ENCODE data around the gene LINGO3.

The LINGO3 gene

DNA sequence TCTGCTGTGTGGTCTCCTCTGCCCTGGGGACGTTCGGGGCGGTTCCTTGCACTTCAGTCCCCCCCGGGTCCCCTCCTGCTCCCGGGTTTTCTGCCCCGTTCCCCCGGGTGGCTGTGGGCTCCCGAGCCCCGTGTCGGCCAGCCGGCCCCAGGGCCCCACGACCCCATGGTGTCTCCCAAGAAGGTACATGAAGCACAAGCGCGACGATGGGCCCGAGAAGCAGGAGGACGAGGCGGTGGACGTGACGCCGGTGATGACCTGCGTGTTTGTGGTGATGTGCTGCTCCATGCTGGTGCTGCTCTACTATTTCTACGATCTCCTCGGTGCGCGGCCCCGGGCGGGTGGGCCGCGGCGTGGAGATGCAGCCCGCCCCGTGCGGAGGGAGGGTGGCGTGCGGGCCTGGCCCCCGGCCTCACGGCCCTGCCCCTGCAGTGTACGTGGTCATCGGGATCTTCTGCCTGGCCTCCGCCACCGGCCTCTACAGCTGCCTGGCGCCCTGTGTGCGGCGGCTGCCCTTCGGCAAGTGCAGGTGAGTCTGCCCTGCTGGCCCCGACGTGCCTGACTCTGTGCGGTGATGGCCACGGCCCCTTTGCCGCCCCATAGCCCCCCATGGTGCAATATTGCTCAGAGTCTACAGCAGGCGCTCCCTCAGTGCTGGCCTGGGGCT, 31.8 kb upstream of the LINGO3 start:
- DNase-seq, result no peak

DNA sequence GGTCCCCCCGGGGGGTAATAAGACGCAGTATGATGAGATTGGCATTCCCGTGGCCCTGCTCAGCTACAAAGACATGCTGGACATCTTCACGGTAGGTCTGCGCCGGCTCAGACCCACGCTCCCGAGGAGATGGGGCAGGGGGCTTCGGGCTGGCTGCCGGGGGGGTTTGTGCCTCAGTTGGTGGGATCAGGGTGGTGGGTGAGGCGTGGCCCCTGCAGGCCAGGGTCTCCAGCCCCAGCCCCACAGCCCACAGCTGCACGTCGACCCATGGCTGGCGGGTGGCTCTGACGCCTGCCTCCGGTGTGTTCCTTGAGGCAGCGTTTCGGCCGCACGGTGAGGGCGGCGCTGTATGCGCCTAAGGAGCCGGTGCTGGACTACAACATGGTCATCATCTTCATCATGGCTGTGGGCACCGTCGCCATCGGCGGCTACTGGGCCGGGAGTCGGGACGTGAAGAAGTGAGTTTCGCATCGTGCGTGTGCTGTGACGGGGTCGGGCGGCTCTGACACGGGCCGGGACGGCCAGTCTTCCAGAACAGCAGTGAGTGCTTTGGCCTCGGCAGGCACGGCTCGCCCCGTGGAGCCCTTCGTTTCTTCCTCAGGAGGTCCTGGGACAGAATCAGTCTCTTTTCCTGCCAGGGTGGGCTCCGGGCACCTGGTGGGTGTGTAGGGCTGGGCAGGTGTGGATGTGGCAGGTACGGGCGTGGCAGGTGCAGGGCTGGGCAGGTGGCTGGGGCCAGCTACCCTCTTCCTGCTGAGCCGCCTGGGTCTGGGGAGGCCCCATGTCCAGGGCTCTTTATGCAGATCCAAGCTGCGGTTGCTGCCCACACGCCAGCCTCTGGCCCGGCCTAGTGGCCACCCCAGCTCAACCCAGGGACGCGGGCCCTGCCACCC, 31.0 kb upstream of the LINGO3 start:
- no peak for DNase-seq

DNA sequence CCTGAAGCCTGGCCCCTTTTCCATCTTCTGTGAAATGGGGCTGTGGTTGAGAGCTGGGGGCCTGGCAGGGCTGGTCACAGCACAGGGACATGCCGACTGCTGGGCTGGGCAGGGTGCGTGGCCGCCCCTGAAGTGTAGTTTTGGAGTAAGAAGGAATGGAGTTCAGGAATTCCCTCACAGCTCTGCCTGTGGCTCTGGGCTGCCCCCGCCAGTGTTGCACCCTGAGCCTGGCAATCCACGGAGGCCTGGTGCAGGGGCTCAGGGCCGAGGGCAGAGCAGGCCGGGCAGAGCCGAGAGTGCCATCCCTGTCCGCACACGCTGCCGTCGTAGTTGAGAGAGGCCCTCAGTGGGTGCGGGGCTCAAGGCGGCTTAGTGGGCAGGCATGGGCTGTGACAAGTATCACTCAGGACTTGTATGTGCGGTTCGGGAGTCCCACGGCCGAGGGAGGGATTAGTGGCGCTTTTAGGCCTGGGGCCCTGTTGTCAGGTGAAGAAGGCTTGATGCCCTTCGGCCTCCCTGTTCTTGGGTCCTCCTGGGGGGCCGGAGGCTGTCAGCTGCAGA, 30.2 kb upstream of the LINGO3 start:
- no peak for DNase-seq

GRCh38 chr19:2337329-2337707, 29.4 kb upstream of the LINGO3 start:
- no peak for DNase-seq

GRCh38 chr19:2336528-2337328, 28.8 kb upstream of the LINGO3 start:
- DNase-seq, result no peak

DNA sequence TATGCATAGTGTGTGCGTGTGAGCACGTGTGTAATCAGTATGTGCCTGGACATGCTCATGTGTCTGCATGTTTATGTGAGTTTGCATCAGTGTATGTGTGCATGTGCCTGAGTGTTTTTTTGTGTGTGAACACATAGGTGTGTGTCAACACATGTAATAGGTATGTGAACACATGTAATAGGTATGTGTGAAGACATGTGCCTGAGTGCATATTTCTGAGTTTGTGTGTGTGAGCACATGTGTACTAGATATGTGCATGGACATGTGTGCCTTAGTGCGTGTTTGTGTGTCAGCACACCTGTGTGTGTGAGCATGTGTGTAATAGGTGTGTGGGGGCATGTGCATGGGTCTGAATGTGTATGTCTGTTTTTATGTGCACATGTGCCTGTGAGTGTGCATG, 27.9 kb upstream of the LINGO3 start:
- no peak for DNase-seq

DNA sequence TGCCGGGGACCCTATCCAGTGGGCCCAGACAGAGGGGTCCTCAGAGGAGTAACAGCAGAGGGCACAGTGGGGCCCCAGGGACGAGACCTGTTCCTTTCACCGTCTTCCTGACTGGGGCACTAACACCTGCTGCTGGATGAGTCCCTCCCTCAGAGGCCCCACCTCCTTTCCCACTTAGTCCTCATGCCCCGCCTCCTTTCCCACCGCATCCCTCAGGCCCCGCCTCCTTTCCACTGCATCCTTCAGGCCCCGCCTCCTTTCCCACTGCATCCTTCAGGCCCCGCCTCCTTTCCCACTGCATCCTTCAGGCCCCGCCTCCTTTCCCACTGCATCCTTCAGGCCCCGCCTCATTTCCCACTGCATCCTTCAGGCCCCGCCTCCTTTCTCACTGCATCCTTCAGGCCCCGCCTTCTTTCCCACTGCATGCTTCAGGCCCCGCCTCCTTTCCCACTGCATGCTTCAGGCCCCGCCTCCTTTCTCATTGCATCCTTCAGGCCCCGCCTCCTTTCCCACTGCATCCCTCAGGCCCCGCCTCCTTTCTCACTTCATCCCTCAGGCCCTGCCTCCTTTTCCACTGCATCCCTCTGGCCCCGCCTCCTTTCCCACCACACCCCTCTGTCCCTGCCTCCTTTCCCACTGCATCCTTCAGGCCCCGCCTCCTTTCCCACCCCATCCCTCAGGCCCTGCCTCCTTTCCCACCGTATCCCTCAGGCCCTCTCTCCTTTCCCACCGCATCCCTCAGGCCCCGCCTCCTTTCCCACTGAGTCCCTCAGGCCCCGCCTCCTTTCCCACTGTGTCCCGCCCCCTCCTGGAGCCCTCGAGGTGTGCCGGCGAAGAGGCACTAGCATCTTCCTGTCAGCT, 27.3 kb upstream of the LINGO3 start:
- no peak for DNase-seq

DNA sequence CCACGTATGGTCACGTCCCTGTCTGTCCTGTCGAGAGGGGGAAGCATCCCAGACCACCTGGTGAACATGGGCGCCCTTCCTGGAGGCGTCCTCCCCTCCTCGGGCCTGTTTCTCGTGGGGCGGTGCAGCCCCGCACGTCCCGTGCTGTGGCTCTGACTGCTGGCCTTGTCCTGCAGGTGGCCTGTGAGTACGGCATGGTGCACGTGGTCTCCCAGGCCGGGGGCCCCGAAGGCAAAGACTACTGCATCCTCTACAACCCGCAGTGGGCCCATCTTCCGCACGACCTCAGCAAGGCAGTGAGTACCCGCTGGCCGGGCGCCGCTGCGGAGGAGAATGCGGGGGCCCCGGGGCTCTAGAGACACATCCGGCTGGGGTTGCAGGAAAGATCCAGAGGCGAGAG, 26.5 kb upstream of the LINGO3 start:
- no peak for DNase-seq

DNA sequence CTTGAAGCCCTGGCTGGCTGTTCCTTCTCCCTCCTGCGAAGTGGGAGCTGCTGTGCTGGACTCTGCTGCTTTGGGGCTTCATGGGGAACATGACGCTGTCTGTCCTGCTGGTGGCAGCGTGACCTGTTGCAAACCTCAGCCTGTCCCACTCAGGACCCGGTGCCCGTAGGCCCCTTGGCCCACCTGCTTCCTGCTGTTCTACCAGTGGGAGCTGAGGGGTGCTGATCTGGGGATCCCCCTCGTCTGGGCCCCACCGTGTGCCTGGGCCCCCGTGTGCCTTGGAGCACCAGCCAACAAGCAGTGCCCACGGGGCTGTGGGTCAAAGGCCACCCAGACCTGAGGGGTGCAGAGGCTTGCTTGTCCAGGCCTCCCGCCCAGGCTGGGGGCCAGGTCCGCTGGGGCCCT, 25.9 kb upstream of the LINGO3 start:
- DNase-seq, result no peak

DNA sequence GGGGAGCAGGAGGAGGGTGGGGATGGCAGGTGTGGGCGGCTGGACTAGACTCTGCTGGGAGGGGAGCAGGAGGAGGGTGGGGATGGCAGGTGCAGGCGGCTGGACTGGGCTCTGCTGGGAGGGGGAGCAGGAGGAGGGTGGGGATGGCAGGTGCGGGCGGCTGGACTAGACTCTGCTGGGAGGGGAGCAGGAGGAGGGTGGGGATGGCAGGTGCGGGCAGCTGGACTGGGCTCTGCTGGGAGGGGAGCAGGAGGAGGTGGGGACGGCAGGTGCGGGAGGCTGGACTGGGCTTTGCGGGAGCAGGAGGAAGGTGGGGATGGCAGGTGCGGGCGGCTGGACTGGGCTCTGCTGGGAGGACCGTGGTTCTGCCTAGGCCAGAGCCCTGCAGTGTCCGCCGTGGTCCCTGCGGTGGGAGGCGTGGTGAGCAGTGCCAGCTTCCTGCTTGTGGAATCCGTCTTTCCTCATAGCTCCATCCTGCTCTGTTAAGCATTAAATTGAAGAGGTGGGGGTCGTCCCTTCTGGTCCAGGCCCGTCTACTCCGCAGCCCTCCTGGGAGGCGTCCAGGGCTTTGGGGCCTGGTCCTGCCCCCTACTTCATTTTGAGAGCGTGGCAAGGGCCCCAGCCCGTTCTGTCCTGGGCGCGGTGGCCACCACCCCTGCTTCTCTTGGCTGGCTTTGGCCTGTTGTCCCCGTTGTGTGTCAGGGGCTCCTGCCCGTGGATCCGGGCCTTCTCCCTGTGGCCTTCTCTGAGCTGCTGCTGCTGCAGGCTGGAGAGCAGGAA, 25.3 kb upstream of the LINGO3 start:
- DNase-seq, result no peak

DNA sequence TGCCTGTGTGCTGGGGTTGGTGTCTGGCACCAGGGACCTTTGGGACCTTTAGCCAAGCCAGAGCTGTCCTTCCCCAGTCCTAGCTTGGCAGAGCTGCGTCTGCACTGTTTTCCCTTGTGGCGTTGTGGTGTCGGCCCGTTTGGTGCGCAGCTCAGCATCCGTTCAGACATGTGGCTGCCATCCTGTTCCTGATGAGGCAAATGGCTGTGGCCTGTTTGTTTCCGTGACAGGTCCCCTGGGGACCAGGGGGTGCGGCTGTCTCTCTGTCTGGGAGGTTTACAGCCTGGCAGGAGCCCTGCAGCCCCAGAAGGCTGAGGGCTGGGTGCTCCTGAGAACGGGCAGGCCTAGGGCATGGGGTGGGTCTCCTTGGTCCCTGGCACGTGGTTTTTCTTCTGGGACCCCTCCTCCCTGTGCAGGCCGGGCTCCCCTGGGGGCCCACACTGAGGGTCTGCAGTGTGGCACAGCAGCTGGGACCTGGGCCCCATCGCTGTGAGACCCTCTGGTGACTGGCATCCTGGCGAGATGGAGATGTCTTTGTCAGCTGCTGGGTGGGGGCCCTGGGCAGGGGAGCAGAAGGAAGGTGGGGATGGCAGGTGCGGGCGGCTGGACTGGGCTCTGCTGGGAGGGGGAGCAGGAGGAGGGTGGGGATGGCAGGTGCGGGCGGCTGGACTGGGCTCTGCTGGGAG, 24.5 kb upstream of the LINGO3 start:
- DNase-seq, result no peak

DNA sequence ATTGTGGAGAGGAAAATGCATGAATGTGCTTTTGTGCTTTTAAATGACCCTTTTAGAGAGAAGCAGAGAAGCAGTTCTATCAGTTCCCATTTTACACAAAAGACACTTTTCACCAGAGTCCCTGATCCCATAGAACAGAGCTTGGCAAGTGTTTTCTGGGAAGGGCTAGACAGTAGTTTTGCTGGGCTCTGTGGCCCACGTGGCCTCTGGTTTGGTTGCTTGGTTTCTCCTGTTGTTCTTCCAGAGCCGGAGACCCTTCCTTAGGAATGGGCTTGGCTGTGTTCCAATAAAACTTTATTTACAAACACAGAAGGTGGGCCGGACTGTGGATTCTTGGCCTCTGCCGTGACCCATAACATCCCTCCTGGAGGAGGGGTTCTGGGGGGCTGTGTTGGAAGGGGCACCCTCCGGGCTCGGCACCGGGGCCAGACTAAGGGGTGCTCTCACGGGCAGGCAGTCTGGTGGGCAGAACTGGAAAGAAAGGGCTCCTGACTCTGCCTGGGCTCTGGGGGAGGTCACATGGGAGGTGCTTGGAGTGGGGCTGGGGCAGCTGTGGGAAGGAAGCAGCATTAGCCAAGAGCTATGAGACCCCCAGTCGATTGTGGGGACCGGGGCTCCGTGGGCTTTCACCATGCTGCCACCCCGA, 23.8 kb upstream of the LINGO3 start:
- DNase-seq, result no peak

- DNase-seq, result no peak
Observed at GRCh38 chr19:2330632-2331284, 22.8 kb upstream of the LINGO3 start.

GRCh38 chr19:2330255-2330631, 22.3 kb upstream of the LINGO3 start:
- no peak for DNase-seq

GRCh38 chr19:2329501-2329916, 21.6 kb upstream of the LINGO3 start:
- DNase-seq, result no peak

GRCh38 chr19:2329149-2329478, 21.2 kb upstream of the LINGO3 start:
- no peak for DNase-seq

DNA sequence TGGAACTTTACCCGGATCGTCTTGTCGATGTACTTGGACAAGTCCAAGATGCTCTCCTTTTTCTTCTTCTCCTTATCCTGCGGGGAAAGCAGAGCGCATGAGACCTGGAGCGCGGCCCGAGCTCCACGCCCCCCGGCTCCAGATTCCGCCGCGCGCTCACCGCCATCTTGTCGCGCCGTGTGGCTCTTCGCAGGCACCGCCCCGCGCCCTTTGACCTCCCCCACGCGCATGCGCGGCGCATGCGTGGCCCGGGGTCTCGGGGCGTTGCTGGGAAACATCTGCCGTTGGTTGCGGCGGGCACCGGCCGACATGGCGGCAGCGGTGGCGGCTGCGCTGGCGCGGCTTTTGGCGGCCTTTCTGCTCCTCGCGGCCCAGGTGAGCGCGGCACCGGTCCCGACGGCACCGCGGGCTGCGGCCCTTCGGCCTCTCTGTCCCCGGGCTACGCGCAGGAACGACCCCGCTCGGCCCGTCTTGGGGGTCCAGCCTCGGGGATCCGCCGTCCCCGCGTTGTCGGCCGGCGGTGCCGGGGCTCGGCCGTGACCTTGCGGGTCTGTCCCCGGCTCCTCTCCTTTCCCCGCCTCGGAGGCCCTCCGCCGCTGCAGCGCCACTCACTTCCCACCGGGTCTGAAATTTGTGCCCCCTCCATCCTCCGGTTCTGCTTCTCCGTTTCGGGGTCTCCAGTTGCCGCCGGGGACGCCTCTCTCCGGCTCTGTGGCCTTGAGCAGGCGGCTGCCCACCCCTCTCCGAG, 20.6 kb upstream of the LINGO3 start, which contains the start of the genes LSM7 and SPPL2B:
LSM7 (minus strand) TSS at position 186 of the 748 bp plus-strand sequence; CDS start at position 166, 20 bp downstream.
SPPL2B (plus strand) TSS at position 284 of the 748 bp plus-strand sequence; CDS start at position 310, 26 bp downstream.
- peak; percentile 92 for DNase-seq

- peak; percentile 69 for DNase-seq
Observed at GRCh38 chr19:2327773-2328400, 19.9 kb upstream of the LINGO3 start.

All from stimulated activated CD4-positive, alpha-beta T cell treated with anti-CD3 and anti-CD28 coated beads, Interleukin-4, amount 100 ng/mL, for 24 hours (primary cell).